Measurements from ENCODE around the gene ACOT11.
"Not testable (repeated sequence)": the region's sequence is repeated elsewhere in the genome, so short reads cannot be mapped to it uniquely, and the experiment has no call there.

The ACOT11 gene

GRCh38 chr1:54606990-54607325 is 58.9 kb downstream of the ACOT11 start:
- in situ Hi-C loops (cut with MboI; ENCODE audit: low sequenced_read_pairs): no loop called here

GRCh38 chr1:54607821-54608565 is 60.0 kb downstream of the ACOT11 start:
- in situ Hi-C loops (cut with MboI; ENCODE audit: low sequenced_read_pairs): no loop called here

- in situ Hi-C loops (cut with MboI; ENCODE audit: low sequenced_read_pairs): no loop called here
Observed at GRCh38 chr1:54608566-54609230, 60.7 kb downstream of the ACOT11 start.

- in situ Hi-C loops (cut with MboI; ENCODE audit: low sequenced_read_pairs): no loop called here
Observed at GRCh38 chr1:54609301-54609921, 61.4 kb downstream of the ACOT11 start.

GRCh38 chr1:54610048-54610447 is 62.0 kb downstream of the ACOT11 start:
- in situ Hi-C loops (cut with MboI; ENCODE audit: low sequenced_read_pairs): no loop called here

GRCh38 chr1:54610601-54611580 is 62.9 kb downstream of the ACOT11 start:
- in situ Hi-C loops (cut with MboI; ENCODE audit: low sequenced_read_pairs): no loop called here

- in situ Hi-C loops (cut with MboI; ENCODE audit: low sequenced_read_pairs): no loop called here
Observed at GRCh38 chr1:54611621-54612020, 63.6 kb downstream of the ACOT11 start.

GRCh38 chr1:54614024-54614423 is 66.0 kb downstream of the ACOT11 start:
- in situ Hi-C loops (cut with MboI; ENCODE audit: low sequenced_read_pairs): no loop called here

GRCh38 chr1:54614563-54614962 is 66.5 kb downstream of the ACOT11 start:
- in situ Hi-C loops (cut with MboI; ENCODE audit: low sequenced_read_pairs): no loop called here

- in situ Hi-C loops (cut with MboI; ENCODE audit: low sequenced_read_pairs): no loop called here
Observed at GRCh38 chr1:54615531-54616279, 67.7 kb downstream of the ACOT11 start.

GRCh38 chr1:54619749-54620148 is 71.7 kb downstream of the ACOT11 start:
- in situ Hi-C loops (cut with MboI; ENCODE audit: low sequenced_read_pairs): no loop called here

GRCh38 chr1:54623216-54624007 is 75.4 kb downstream of the ACOT11 start, which contains the start of gene FAM151A:
Gene FAM151A, minus strand, starts transcription at chr1:54623525. Its CDS starts 130 bp downstream, at chr1:54623395.
- in situ Hi-C loops (cut with MboI; ENCODE audit: low sequenced_read_pairs): no loop called here

- in situ Hi-C loops (cut with MboI; ENCODE audit: low sequenced_read_pairs): no loop called here
Observed at GRCh38 chr1:54624466-54625464, 76.7 kb downstream of the ACOT11 start.

GRCh38 chr1:54627196-54627595 is 79.2 kb downstream of the ACOT11 start:
- in situ Hi-C loops (cut with MboI; ENCODE audit: low sequenced_read_pairs): no loop called here

GRCh38 chr1:54635804-54636203 is 87.8 kb downstream of the ACOT11 start:
- in situ Hi-C loops (cut with MboI; ENCODE audit: low sequenced_read_pairs): not testable (repeated sequence)

GRCh38 chr1:54636461-54637446 is 88.7 kb downstream of the ACOT11 start:
- in situ Hi-C loops (cut with MboI; ENCODE audit: low sequenced_read_pairs): not testable (repeated sequence)

- in situ Hi-C loops (cut with MboI; ENCODE audit: low sequenced_read_pairs): no loop called here
Observed at GRCh38 chr1:54640361-54640760, 92.3 kb downstream of the ACOT11 start.

Measured in HL-60/S4 treated with phorbol 12-myristate 13-acetate at 8.2 ng/mL for 4 days and 3 days (cell line).